Activated CD4-positive, alpha-beta T cell treated with anti-CD3 and anti-CD28 coated beads for 48 hours (primary cell): Measurements from ENCODE around the gene TMEM233.

Experiments
- DNase-seq: peaks from one replicate; pipeline ENCODE4 v3.0.0-alpha.2; 2020

Gene TMEM233

DNA sequence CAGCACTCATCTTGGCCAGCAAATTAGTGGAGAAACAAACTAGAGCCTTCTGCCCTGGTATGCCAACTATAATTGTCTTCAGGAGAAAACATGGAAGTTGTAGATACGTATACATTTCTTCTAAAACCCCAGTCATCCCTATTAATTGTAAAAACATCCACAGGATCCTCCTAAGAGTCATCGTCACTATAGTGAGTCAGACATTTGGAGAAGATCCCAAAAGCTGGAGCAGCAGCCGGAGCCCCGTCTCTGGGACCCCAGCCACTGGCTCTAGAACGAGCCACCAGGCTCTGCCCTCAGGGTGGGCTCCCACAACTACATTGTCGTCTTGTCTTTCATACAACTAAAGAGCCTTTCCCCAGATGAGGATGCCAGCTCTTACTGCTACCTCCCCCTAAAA lies 89.8 kb downstream of the TMEM233 start:
- DNase-seq = no peak

DNA sequence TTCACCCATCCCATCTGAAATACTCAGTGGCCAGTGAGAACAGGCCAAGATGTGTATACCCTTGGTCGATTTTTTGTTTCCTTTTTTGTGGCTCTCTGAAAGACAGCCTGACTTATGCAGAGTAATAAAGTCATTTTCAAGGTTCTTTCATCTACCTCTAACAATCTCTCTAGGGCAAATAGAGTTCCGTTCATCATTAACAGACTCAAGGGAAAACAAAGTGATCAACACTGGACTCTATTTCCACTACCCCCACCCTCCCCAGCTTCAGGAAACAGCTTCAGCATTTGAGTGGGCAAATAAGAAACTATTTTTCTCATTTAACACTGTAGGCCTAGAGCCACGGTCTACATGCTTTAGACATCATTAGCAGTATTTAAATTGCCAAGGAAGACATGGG lies 90.2 kb downstream of the TMEM233 start:
- DNase-seq = no peak

DNA sequence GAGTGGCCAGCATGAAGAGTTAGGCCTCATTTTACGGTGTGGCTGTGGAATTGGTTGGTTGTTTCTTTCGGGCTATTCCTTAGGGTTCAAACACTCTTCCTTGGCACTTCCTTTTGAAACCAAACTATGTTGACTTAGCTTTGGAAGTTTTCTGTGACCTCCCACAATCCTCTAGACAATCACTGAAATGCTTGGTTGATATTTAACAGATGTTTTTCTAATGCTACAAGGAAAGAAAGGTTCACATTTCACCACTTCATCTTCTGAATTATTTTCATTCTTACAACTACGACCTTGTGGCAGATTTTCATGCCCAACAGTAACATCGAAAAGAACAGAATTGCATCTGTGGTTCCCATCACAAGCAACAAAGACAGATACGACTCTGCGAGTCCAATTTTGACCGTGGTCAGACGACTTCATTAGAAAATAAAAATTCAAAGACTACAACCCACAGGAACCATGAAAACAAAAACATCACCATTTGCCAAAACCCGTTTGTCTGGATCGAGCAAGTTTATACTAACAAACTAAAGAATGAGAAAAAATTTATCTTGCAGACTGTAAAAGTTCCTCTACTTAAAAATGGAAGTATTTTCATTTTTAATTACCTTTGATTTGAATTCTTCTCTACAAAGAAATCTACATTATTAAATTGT lies 91.3 kb downstream of the TMEM233 start:
- DNase-seq = no peak

DNA sequence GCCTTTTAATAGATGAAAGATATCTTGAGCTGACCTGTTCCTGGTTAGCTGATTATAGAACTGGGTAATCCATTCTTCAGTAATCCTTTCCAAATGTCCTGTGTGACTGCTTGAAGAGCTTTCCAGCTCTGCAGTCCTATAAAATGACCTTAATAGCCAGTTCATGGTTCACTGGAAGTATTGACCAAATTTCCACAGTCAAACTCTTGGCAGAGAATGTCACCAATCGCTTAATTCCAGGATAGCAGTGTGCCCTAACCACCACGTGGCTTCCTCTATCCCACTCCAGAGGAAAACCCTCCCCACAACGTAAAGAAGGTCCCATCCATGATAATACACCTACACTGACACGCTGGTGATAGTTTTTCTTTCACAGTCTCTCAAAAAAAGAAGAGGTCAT lies 91.8 kb downstream of the TMEM233 start:
- no peak for DNase-seq

DNA sequence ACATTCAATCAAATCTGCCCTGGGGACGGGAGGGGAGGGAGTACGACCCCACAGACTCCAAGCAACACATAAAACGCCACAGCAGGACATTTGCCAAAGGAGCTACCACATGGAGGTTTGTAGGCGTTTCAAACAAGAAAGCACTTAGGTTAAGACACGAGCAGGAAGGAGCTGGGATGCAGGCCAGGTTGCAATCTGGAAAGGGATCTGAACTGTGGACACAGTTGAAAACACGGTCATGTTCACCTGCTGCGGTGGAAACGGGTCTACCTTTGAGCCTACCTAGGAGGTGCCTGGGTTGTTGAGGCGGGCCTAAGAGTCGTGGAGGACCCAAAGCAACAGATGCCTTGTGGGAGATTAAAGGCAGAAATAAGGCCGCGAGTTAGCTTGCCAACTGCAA lies 92.8 kb downstream of the TMEM233 start:
- no peak for DNase-seq

DNA sequence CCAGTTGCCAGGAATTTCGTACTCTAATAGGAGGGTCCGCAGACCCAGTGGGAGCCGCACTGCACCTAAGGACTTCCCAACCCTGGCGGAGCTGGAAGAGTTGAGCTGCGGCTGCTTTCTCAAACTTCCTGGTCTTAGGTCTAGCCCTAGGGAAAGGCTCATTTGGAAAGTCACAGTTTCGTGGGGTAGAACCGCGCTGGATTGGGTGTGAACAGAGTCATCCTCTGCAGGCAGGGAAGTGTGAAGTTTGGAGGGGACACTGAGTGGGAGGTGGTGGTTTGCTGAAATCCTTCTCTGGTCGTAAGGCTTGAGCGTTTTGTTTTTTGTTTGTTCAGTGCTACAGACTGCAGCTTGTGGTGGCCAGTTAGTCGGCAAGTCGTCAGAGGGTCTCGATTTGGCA lies 93.2 kb downstream of the TMEM233 start:
- no peak for DNase-seq

DNA sequence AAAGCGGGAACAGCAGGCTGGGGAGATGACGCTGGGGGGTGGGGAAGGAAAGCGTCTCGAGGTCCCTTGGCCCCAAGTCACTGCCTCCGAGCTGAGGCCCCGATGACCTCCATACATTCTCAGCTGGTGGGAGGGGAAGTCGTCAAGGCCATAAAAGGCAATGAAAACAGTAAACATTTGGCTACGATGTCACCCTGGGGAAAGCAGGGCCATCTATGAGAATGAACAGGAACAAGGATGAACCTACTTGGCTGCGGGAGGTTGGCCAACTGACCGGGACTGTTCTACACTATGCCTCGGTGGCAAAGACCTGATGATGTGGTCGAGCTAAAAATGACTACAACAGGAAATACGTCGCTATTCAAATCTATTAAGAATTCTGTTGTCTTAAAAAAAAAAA lies 93.8 kb downstream of the TMEM233 start:
- no peak for DNase-seq

DNA sequence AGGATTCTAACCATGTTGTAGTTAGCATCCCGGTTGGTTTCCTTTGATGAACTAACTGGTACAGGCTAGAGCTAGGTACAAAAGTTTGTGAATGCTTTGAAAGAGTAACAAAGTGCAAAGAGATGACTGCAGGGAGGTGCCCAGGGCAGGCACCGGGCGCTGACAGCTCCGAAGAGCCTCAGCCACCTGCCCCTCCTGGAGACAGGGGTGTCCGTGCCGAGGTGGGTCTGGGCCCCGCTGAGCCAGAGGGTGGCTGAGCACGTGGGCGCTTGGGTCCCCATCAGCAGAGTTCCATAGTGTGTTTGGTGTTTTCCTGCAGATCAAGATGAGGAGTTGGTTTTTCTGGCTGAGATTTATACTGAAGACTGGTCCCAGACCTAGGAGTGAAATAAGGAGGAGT lies 94.3 kb downstream of the TMEM233 start:
- DNase-seq = no peak

DNA sequence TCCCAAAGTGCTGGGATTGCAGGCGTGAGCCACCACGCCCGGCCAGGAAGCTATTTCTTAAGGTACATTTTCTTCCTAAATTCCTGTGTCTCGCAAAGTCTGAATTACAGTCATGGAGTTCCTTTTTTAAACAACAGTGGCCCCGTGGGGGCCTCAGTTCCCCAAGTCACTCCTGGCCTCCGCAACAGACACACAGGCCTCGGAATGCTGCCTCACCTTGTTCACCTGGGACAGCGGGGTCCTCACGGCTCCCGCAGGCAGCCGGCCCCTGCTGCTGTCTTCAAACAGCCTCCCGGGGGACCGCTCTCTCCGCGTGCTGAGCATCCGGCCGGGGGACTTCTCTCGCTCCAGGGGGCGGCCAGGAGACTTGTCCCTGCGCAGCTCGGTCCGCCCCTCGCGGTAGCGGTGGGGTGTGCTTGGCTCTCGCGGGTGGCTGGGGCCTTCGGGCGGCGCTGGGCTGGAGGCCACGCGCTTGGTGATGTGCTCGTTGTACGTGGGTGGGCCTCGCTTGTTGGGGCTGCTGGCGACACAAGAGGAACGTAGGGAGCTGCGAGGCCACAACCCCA lies 96.4 kb downstream of the TMEM233 start:
- no peak for DNase-seq

DNA sequence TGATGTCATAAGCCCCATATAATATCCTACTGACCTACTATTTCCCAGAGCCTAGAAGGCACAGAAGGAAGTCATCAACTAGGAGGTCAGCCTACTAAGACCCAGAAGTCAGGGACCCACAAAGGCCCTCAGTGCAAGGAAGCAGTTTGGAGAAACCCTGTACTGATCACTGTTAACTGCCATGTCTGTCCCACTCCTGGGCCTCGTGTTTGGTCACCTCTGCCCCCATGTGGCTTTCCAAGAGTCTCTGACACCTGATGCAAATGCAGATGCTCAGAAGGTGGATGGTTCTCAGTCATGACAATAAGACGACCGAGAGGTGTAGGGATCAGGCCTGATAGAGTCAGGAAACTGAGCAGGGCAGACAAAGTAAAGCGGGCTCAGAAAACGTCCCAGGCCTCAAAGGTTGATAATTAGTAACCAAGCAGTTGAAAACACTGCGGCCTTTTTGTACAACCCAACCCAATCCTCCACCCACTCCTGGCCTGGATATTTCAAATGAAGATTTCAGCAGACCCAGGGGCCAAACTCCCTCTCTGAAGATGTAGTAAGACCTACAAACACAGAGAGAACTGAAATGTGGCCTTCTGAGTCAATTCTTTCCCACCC lies 97.7 kb downstream of the TMEM233 start:
- DNase-seq = no peak

DNA sequence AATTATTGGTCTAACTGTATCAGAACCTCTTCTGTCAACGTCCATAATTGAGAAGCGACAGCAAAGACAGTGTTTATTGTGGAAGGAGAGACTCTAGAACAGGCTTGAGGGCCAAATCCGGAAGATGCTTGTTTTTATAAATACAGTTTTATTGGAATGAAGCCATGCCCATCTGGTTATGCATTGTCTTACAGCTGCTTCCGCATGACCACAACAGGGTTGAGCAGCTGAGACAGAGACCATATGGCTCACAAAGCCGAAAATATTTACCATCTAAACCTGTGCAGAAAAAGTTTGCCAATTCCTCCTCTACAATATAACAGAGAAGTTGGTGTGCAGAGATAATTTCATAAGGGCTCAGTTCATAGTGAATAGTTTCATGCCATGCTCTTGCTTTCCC lies 98.8 kb downstream of the TMEM233 start:
- DNase-seq = no peak
